ENCODE measurements around the gene RASGEF1C. TPM values are rescaled to one million over a fixed set of nuclear protein-coding genes. Genes with fewer than 3 reads are reported as not detected.

RASGEF1C gene
- total RNA-seq, 2 donors from 2014 or later = not detected

GRCh38 chr5:180097926-180098325 is 111.1 kb downstream of the RASGEF1C start:
- ATAC-seq (ENCODE audit: insufficient number of reproducible peaks, low FRiP score, low read depth) (no peak), DNase-seq (ENCODE audit: low spot score) (no peak)
- TF ChIP-seq CTCF (IDR thresholded peaks at IDR 0.05) = no peak
- H3K27me3 ChIP-seq (replicated peaks; ENCODE audit: insufficient read depth) = no peaks in the 10 kb centered on the region
- no peaks in the 10 kb centered on the region for H3K9me3 ChIP-seq
- H3K36me3 ChIP-seq = no peaks in the 10 kb centered on the region
- no peak overlapping the region for H3K27ac ChIP-seq
- no peak overlapping the region for H3K4me3 ChIP-seq
- no peaks in the 10 kb centered on the region for H3K4me1 ChIP-seq (ENCODE audit: control insufficient read depth in 1 of 2, low read depth in 2 of 2)

GRCh38 chr5:180097163-180097894 is 111.7 kb downstream of the RASGEF1C start:
- no peak for DNase-seq (ENCODE audit: low spot score)
- no peaks in the 10 kb centered on the region for H3K36me3 ChIP-seq
- H3K27me3 ChIP-seq (replicated peaks; ENCODE audit: insufficient read depth) = no peaks in the 10 kb centered on the region
- no peak for TF ChIP-seq CTCF (IDR thresholded peaks at IDR 0.05)
- no peak for ATAC-seq (ENCODE audit: insufficient number of reproducible peaks, low FRiP score, low read depth)
- H3K9me3 ChIP-seq = no peaks in the 10 kb centered on the region
- no peaks in the 10 kb centered on the region for H3K4me1 ChIP-seq (ENCODE audit: control insufficient read depth in 1 of 2, low read depth in 2 of 2)
- no peak overlapping the region for H3K4me3 ChIP-seq
- H3K27ac ChIP-seq = no peak overlapping the region

- H3K4me3 ChIP-seq = no peak overlapping the region
- no peak for DNase-seq (ENCODE audit: low spot score)
- TF ChIP-seq CTCF (IDR thresholded peaks at IDR 0.05) = no peak
These were observed 112.4 kb downstream of the RASGEF1C start for GRCh38 chr5:180096616-180097015.

GRCh38 chr5:180095545-180095944 is 113.5 kb downstream of the RASGEF1C start:
- no peak overlapping the region for H3K4me3 ChIP-seq
- H3K9me3 ChIP-seq = no peaks in the 10 kb centered on the region
- no peak overlapping the region for H3K27ac ChIP-seq
- peaks cover 4 to 9% of the 10 kb centered on the region in 2 donors for H3K4me1 ChIP-seq (ENCODE audit: control insufficient read depth in 1 of 2, low read depth in 2 of 2)
- ATAC-seq (ENCODE audit: insufficient number of reproducible peaks, low FRiP score, low read depth) (no peak), DNase-seq (ENCODE audit: low spot score) (no peak)
- no peaks in the 10 kb centered on the region for H3K36me3 ChIP-seq
- TF ChIP-seq CTCF (IDR thresholded peaks at IDR 0.05) = no peak
- H3K27me3 ChIP-seq (replicated peaks; ENCODE audit: insufficient read depth) = no peaks in the 10 kb centered on the region

More at GRCh38 chr5:180096616-180097015, 112.4 kb downstream of the RASGEF1C start:
- H3K27ac ChIP-seq = no peak overlapping the region
- H3K36me3 ChIP-seq = no peaks in the 10 kb centered on the region
- H3K9me3 ChIP-seq = no peaks in the 10 kb centered on the region
- H3K4me1 ChIP-seq (ENCODE audit: control insufficient read depth in 1 of 2, low read depth in 2 of 2) = peaks cover 0 to under 1% of the 10 kb centered on the region in 2 donors
- H3K27me3 ChIP-seq (replicated peaks; ENCODE audit: insufficient read depth) = no peaks in the 10 kb centered on the region
- no peak for ATAC-seq (ENCODE audit: insufficient number of reproducible peaks, low FRiP score, low read depth)

- Histone ChIP-seq H3K4me3 (no peak overlapping the region), H3K27ac (no peak overlapping the region), H3K36me3 (no peaks in the 10 kb centered on the region), H3K4me1 (ENCODE audit: control insufficient read depth in 1 of 2, low read depth in 2 of 2) (peaks cover 4 to 9% of the 10 kb centered on the region in 2 donors), H3K9me3 (no peaks in the 10 kb centered on the region), H3K27me3 (replicated peaks; ENCODE audit: insufficient read depth) (no peaks in the 10 kb centered on the region)
- no peak for TF ChIP-seq CTCF (IDR thresholded peaks at IDR 0.05)
- ATAC-seq (ENCODE audit: insufficient number of reproducible peaks, low FRiP score, low read depth) (no peak), DNase-seq (ENCODE audit: low spot score) (no peak)
These were observed 115.2 kb downstream of the RASGEF1C start for GRCh38 chr5:180093651-180094382.
